ENCODE data around the gene THSD4. TPM values are rescaled to one million over a fixed set of nuclear protein-coding genes. Genes with fewer than 3 reads are reported as not detected.
A peak's percentile ranks its signal among the peaks of the same experiment; 100 is the strongest.

Gene THSD4
- total RNA-seq, 1 experiment from 2014 or later, result 24.2 TPM

- Mint-ChIP-seq H3K36me3 (ENCODE audit: insufficient read depth, unreplicated experiment) (peaks cover 20% of the 10 kb centered on the region), H3K27ac (ENCODE audit: unreplicated experiment) (no peak overlapping the region), H3K4me1 (ENCODE audit: low read depth, unreplicated experiment) (peaks cover 31% of the 10 kb centered on the region), H3K27me3 (ENCODE audit: unreplicated experiment) (no peaks in the 10 kb centered on the region), H3K4me3 (ENCODE audit: low read depth, unreplicated experiment) (peak overlapping the region; percentile 83), H3K9me3 (ENCODE audit: low read depth, unreplicated experiment) (no peaks in the 10 kb centered on the region)
- peak; percentile 34 for DNase-seq
- CTCF ChIA-PET, result interaction anchor here (1.1 to 3.8 kb wide), 2 partner anchors 178 to 323 kb away, joined by 3 to 17 read pairs; no protein-coding TSS in a partner anchor
- no peak for TF ChIP-seq CTCF (IDR thresholded peaks at IDR 0.05; ENCODE audit: unreplicated experiment)
- BruUV-seq (replicated peaks), result no TSS peak
- intact Hi-C loops (cut with micrococcal nuclease; ENCODE audit: unreplicated experiment), result loop anchor here (5.0 kb wide), 1 partner anchor 160 kb away; no protein-coding TSS in a partner anchor
Observed at GRCh38 chr15:71116942-71117341, 1.7 kb downstream of the THSD4 start.

- no peak for TF ChIP-seq CTCF (IDR thresholded peaks at IDR 0.05; ENCODE audit: unreplicated experiment)
- CTCF ChIA-PET, result interaction anchor here (1.1 kb wide), 1 partner anchor 177 kb away, joined by 3 read pairs; no protein-coding TSS in a partner anchor
- DNase-seq, result no peak
- intact Hi-C loops (cut with micrococcal nuclease; ENCODE audit: unreplicated experiment), result loop anchor here (5.0 kb wide), 1 partner anchor 159 kb away; no protein-coding TSS in a partner anchor
- Mint-ChIP-seq H3K4me3 (ENCODE audit: low read depth, unreplicated experiment) (peak overlapping the region; percentile 83), H3K27ac (ENCODE audit: unreplicated experiment) (peak overlapping the region; percentile 29), H3K9me3 (ENCODE audit: low read depth, unreplicated experiment) (no peaks in the 10 kb centered on the region), H3K27me3 (ENCODE audit: unreplicated experiment) (no peaks in the 10 kb centered on the region), H3K4me1 (ENCODE audit: low read depth, unreplicated experiment) (peaks cover 29% of the 10 kb centered on the region), H3K36me3 (ENCODE audit: insufficient read depth, unreplicated experiment) (peaks cover 20% of the 10 kb centered on the region)
- BruUV-seq (replicated peaks), result no TSS peak
Observed at GRCh38 chr15:71117714-71118305, 2.5 kb downstream of the THSD4 start.

GRCh38 chr15:71118345-71118744 lies 3.1 kb downstream of the THSD4 start:
- H3K27me3 Mint-ChIP-seq (ENCODE audit: unreplicated experiment), result no peaks in the 10 kb centered on the region
- BruUV-seq (replicated peaks), result no TSS peak
- peak overlapping the region; percentile 12 for H3K27ac Mint-ChIP-seq (ENCODE audit: unreplicated experiment)
- no peak overlapping the region for H3K4me3 Mint-ChIP-seq (ENCODE audit: low read depth, unreplicated experiment)
- peaks cover 20% of the 10 kb centered on the region for H3K36me3 Mint-ChIP-seq (ENCODE audit: insufficient read depth, unreplicated experiment)
- intact Hi-C loops (cut with micrococcal nuclease; ENCODE audit: unreplicated experiment), result loop anchor here (5.0 kb wide), 1 partner anchor 159 kb away; no protein-coding TSS in a partner anchor
- DNase-seq, result no peak
- CTCF ChIA-PET, result no interaction called here
- no peaks in the 10 kb centered on the region for H3K9me3 Mint-ChIP-seq (ENCODE audit: low read depth, unreplicated experiment)
- H3K4me1 Mint-ChIP-seq (ENCODE audit: low read depth, unreplicated experiment), result peaks cover 29% of the 10 kb centered on the region
- no peak for TF ChIP-seq CTCF (IDR thresholded peaks at IDR 0.05; ENCODE audit: unreplicated experiment)

GRCh38 chr15:71118881-71119632 lies 3.8 kb downstream of the THSD4 start:
- peak overlapping the region; percentile 12 for H3K27ac Mint-ChIP-seq (ENCODE audit: unreplicated experiment)
- no peak for TF ChIP-seq CTCF (IDR thresholded peaks at IDR 0.05; ENCODE audit: unreplicated experiment)
- no peak for DNase-seq
- BruUV-seq (replicated peaks), result no TSS peak
- no peak overlapping the region for H3K4me3 Mint-ChIP-seq (ENCODE audit: low read depth, unreplicated experiment)
- H3K4me1 Mint-ChIP-seq (ENCODE audit: low read depth, unreplicated experiment), result peaks cover 29% of the 10 kb centered on the region
- intact Hi-C loops (cut with micrococcal nuclease; ENCODE audit: unreplicated experiment), result loop anchor here (5.0 kb wide), 1 partner anchor 158 kb away; no protein-coding TSS in a partner anchor
- CTCF ChIA-PET, result interaction anchor here (0.5 kb wide), 2 partner anchors 448 to 1019 kb away, joined by 3 to 6 read pairs; no protein-coding TSS in a partner anchor
- no peaks in the 10 kb centered on the region for H3K27me3 Mint-ChIP-seq (ENCODE audit: unreplicated experiment)
- H3K36me3 Mint-ChIP-seq (ENCODE audit: insufficient read depth, unreplicated experiment), result peaks cover 20% of the 10 kb centered on the region
- H3K9me3 Mint-ChIP-seq (ENCODE audit: low read depth, unreplicated experiment), result no peaks in the 10 kb centered on the region
